Gastrocnemius medialis (tissue), 4 donors: ENCODE results near the gene B4GALT2.

Source experiments
- POLR2A ChIP-seq, 2 donors: fragments of 450-650 bp; IDR thresholded peaks; one replicate each; pipeline ENCODE4 v1.6.1; 2017; ENCODE audit warnings: antibody characterized with exemption in 2 of 2, mild to moderate bottlenecking in 2 of 2, moderate library complexity in 2 of 2
- TF ChIP-seq, protein P1 (sequence below), 5 experiments: fragments of 450-650 bp in 3 of 5; fragments of 200-600 bp in 2 of 5; sonication (generic) in 2 of 5; IDR thresholded peaks in 4 of 5; conservative IDR thresholded peaks in 1 of 5; 1 replicate in 4 of 5; 2 replicates in 1 of 5; pipeline ENCODE4 v1.5.1; 2016 to 2019; ENCODE audit warnings: antibody characterized with exemption in 5 of 5, mild to moderate bottlenecking in 3 of 5, moderate library complexity in 3 of 5

- TF ChIP-seq, protein P1, sequence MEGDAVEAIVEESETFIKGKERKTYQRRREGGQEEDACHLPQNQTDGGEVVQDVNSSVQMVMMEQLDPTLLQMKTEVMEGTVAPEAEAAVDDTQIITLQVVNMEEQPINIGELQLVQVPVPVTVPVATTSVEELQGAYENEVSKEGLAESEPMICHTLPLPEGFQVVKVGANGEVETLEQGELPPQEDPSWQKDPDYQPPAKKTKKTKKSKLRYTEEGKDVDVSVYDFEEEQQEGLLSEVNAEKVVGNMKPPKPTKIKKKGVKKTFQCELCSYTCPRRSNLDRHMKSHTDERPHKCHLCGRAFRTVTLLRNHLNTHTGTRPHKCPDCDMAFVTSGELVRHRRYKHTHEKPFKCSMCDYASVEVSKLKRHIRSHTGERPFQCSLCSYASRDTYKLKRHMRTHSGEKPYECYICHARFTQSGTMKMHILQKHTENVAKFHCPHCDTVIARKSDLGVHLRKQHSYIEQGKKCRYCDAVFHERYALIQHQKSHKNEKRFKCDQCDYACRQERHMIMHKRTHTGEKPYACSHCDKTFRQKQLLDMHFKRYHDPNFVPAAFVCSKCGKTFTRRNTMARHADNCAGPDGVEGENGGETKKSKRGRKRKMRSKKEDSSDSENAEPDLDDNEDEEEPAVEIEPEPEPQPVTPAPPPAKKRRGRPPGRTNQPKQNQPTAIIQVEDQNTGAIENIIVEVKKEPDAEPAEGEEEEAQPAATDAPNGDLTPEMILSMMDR (IDR thresholded peaks at IDR 0.05 in 4 of 5, conservative IDR thresholded peaks at IDR 0.05 in 1 of 5), result no peak
- TF ChIP-seq POLR2A (IDR thresholded peaks at IDR 0.05), result no peak
These were observed 40.6 kb upstream of the B4GALT2 start for GRCh38 chr1:43938383-43938782.
